Choroid plexus epithelial cell (primary cell): ENCODE measurements around the gene ALKBH3.
A peak's percentile ranks its signal among the peaks of the same experiment; 100 is the strongest.

Experiments used
- DNase-seq: peaks from one replicate; pipeline ENCODE4 v3.0.0-alpha.2; 2010; ENCODE audit warnings: low read depth
- H3K4me3 ChIP-seq: 2 replicates; pipeline ENCODE4 v1.5.1; 2011; ENCODE audit warnings: low read depth, mild to moderate bottlenecking, control low read depth, low read length, moderate library complexity
- TF ChIP-seq, protein P1 (sequence below): conservative IDR thresholded peaks from 2 replicates; pipeline ENCODE4 v1.5.1; 2011; ENCODE audit warnings: low read depth, mild to moderate bottlenecking, control low read depth, inconsistent platforms, low read length, moderate library complexity

Gene ALKBH3

GRCh38 chr11:43920598-43921419, 40.2 kb downstream of the ALKBH3 start:
- peak; percentile 100 for DNase-seq
- no peak overlapping the region for H3K4me3 ChIP-seq
- TF ChIP-seq, protein P1, sequence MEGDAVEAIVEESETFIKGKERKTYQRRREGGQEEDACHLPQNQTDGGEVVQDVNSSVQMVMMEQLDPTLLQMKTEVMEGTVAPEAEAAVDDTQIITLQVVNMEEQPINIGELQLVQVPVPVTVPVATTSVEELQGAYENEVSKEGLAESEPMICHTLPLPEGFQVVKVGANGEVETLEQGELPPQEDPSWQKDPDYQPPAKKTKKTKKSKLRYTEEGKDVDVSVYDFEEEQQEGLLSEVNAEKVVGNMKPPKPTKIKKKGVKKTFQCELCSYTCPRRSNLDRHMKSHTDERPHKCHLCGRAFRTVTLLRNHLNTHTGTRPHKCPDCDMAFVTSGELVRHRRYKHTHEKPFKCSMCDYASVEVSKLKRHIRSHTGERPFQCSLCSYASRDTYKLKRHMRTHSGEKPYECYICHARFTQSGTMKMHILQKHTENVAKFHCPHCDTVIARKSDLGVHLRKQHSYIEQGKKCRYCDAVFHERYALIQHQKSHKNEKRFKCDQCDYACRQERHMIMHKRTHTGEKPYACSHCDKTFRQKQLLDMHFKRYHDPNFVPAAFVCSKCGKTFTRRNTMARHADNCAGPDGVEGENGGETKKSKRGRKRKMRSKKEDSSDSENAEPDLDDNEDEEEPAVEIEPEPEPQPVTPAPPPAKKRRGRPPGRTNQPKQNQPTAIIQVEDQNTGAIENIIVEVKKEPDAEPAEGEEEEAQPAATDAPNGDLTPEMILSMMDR = no peak

DNA sequence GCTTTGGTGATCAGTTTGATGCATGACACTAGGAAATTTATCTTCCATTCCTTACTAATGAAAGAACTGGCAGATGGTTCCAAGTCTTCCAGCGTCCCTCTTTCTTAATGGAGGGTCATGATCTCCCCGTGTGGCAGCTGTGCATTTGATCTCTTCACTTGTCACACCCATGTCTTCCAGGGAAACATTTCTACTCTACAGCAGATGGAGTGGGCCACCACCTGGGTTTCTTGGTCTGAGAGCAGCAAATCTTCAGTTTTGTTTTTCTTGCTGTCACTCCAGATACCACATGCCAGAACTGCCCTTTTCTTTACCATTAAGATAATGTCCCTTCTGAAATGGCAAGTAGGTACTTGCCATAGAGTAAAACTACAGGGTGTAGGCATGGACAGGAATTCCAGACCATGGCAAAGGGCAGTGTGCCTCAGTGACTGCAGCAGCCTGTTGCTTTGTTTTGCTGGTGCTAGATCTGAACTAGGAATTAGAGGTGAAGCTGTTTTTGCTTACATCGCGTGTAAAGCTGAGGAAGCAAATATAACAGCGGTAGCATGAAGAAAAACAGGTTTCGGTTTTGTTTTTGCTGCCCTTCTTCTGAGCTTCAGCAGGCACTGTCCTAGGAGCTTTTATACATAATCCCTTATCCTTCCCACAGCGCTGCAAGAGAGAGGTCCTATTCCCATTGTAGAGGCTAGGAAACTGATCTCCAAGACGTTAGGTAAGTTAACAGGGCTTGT, 41.1 kb downstream of the ALKBH3 start:
- H3K4me3 ChIP-seq = no peak overlapping the region
- TF ChIP-seq, protein P1 = no peak
- DNase-seq = peak; percentile 44

DNA sequence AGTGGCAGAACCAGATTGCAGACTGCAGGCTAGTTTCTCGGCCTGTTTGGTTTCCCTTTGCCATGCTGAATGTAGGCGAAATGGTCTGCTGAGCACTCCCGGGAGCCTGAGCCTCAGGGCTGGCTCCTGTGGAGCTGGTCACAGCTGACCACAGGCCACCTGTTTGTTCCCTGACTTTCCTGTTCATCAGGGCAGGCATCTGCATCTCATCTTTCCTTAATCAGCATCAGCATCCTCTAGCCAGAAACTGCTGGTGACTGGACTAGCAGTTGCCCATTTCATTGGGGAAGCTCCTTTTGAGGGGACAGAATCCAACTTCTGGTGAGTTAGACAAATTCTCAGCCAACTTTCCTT, 41.6 kb downstream of the ALKBH3 start:
- TF ChIP-seq, protein P1 = no peak
- H3K4me3 ChIP-seq = no peak overlapping the region
- no peak for DNase-seq

- DNase-seq = no peak
- H3K4me3 ChIP-seq = no peak overlapping the region
- TF ChIP-seq, protein P1 = no peak
These were observed 42.2 kb downstream of the ALKBH3 start for GRCh38 chr11:43922744-43923405.

GRCh38 chr11:43923406-43924111, 42.9 kb downstream of the ALKBH3 start:
- TF ChIP-seq, protein P1 = no peak
- peak; percentile 81 for DNase-seq
- H3K4me3 ChIP-seq = no peak overlapping the region

DNA sequence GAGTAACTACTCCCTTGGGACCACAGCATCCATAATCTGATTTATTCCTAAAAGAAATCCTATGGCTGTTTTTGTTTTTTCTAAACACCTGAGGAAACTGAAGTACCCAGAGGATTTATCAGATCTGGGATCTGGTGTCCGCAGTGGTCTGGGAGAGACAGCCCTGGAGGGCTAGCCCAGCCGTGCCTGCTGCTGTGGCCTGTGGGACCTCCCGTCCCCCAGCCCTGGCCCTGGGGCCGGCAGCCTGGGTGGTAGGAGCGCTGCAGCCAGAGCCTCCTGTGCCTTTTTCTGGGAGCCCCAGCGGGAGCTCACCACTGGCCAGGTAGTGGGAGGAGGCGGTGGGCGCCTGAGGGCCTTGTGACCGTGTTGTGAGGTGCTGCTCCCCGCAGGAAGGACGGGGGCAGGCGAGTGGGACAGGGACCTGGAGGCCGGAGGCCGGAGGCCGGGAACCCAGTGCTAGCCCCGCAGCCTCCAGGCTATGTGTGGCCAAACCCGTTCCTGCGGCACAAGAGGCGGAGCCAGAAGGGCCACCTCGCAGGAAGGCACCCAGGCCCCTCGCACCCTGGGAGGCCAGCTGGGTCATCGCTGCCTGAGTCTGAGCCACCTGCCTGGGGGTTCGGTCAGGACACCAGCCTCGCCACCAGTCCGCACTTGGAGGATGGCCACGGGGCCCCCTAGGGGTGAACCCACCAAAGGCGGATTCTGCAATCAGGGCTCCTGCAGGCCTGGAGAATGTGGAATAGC, 43.7 kb downstream of the ALKBH3 start:
- no peak overlapping the region for H3K4me3 ChIP-seq
- TF ChIP-seq, protein P1 = peak; percentile 42
- DNase-seq = no peak
